Breast epithelium (tissue), 4 donors: ENCODE results near the gene ZNF646. TPM values are rescaled to one million over a fixed set of nuclear protein-coding genes. Genes with fewer than 3 reads are reported as not detected.
"Not testable (repeated sequence)": the region's sequence is repeated elsewhere in the genome, so short reads cannot be mapped to it uniquely, and the experiment has no call there.

Source experiments
- DNase-seq, 2 donors: peaks; one replicate each; pipeline ENCODE4 v3.0.0-alpha.2; 2019; ENCODE audit warnings: low spot score in 2 of 2
- H3K27ac ChIP-seq, 2 donors: fragments of 200-600 bp; sonication (generic) in 1 of 2; one replicate each; pipeline ENCODE4 v1.5.1; 2016 to 2019; ENCODE audit warnings: mild to moderate bottlenecking in 1 of 2
- H3K27me3 ChIP-seq, 2 donors: fragments of 200-600 bp; sonication (generic) in 1 of 2; one replicate each; pipeline versions ENCODE4 v1.5.1 to v1.6.0; 2017 to 2019; ENCODE audit warnings: control low read depth in 1 of 2, mild to moderate bottlenecking in 1 of 2
- H3K36me3 ChIP-seq: fragments of 200-600 bp; one replicate; pipeline ENCODE4 v1.5.1; 2019
- H3K4me1 ChIP-seq, 2 donors: fragments of 200-600 bp; sonication (generic); one replicate each; pipeline ENCODE4 v1.5.1; 2016 to 2019; ENCODE audit warnings: control low read depth in 1 of 2
- H3K4me3 ChIP-seq, 3 donors: fragments of 200-600 bp; sonication (generic); 1 replicate in 2 of 3; 2 replicates in 1 of 3; pipeline ENCODE4 v1.5.1; 2016 to 2019; ENCODE audit warnings: mild to moderate bottlenecking in 3 of 3, moderate library complexity in 2 of 3
- H3K9me3 ChIP-seq, 2 donors: fragments of 200-600 bp; sonication (generic) in 1 of 2; one replicate each; pipeline ENCODE4 v1.5.1; 2016 to 2019; ENCODE audit warnings: control low read depth in 1 of 2
- CTCF ChIP-seq, 3 donors: fragments of 450-650 bp; IDR thresholded peaks; one replicate each; pipeline ENCODE4 v1.5.1; 2016 to 2017; ENCODE audit warnings: antibody characterized with exemption in 3 of 3, mild to moderate bottlenecking in 3 of 3, moderate library complexity in 3 of 3
- POLR2A ChIP-seq: fragments of 450-650 bp; IDR thresholded peaks from one replicate; pipeline ENCODE4 v1.6.1; 2016; ENCODE audit warnings: antibody characterized with exemption, mild to moderate bottlenecking, moderate library complexity
- POLR2AphosphoS5 ChIP-seq, 3 donors: sonication (generic); formaldehyde crosslinking; IDR thresholded peaks; one replicate each; pipeline ENCODE4 v1.6.1; 2017; ENCODE audit warnings: antibody characterized with exemption in 3 of 3
- intact Hi-C: fragments of 100-400 bp; cut with DNase I; formaldehyde crosslinking; loops from one replicate; pipeline ENCODE4 v1.15.1; 2023; ENCODE audit warnings: low total_unique reads
- total RNA-seq, 3 donors: library from RNA; depleted of rRNA; stranded (reverse); fragments of >200 nt; gene quantifications; one replicate each; pipeline ENCODE4 v1.1.0, GENCODE V29; 2016

ZNF646 gene
- total RNA-seq, 3 donors from 2014 or later: 12.5 to 17.3 (median 13.1) TPM

GRCh38 chr16:31093132-31093703, 19.0 kb downstream of the ZNF646 start:
- Histone ChIP-seq H3K9me3 (no peaks in the 10 kb centered on the region), H3K27me3 (no peaks in the 10 kb centered on the region), H3K27ac (no peak overlapping the region), H3K4me3 (peak overlapping the region; percentile 80 to 89 (median 83)), H3K36me3 (no peaks in the 10 kb centered on the region), H3K4me1 (peaks cover 0 to 5% of the 10 kb centered on the region in 2 donors)
- intact Hi-C loops: no loop called here
- DNase-seq: no peak
- TF ChIP-seq POLR2AphosphoS5 (IDR thresholded peaks at IDR 0.05): no peak
- no peak for TF ChIP-seq CTCF (IDR thresholded peaks at IDR 0.05)
- TF ChIP-seq POLR2A: no peak

GRCh38 chr16:31094088-31094423, 19.8 kb downstream of the ZNF646 start:
- TF ChIP-seq POLR2AphosphoS5 (IDR thresholded peaks at IDR 0.05): no peak
- Histone ChIP-seq H3K9me3 (no peaks in the 10 kb centered on the region), H3K4me3 (peak overlapping the region; percentile 80 to 89 (median 83)), H3K27ac (peak overlapping the region; percentile 79 to 90), H3K36me3 (no peaks in the 10 kb centered on the region), H3K27me3 (no peaks in the 10 kb centered on the region), H3K4me1 (peaks cover 0 to 5% of the 10 kb centered on the region in 2 donors)
- intact Hi-C loops: no loop called here
- DNase-seq: no peak

- no peaks in the 10 kb centered on the region for H3K36me3 ChIP-seq
- no peaks in the 10 kb centered on the region for H3K9me3 ChIP-seq
- H3K27ac ChIP-seq: peak within 1 kb of the TSS; percentile 79 to 90
- peak; percentile 93 for DNase-seq
- peak within 1 kb of the TSS; percentile 80 to 89 (median 83) for H3K4me3 ChIP-seq
- no peak for TF ChIP-seq CTCF (IDR thresholded peaks at IDR 0.05)
- peak in 2 of 3 donors; percentile 68 to 73 for TF ChIP-seq POLR2AphosphoS5 (IDR thresholded peaks at IDR 0.05)
- TF ChIP-seq POLR2A: no peak
- intact Hi-C loops: no loop called here
- no peaks in the 10 kb centered on the region for H3K27me3 ChIP-seq
- peaks cover 0 to 5% of the 10 kb centered on the region in 2 donors for H3K4me1 ChIP-seq
Observed at GRCh38 chr16:31094424-31095120, 20.4 kb downstream of the ZNF646 start, which contains the start of gene VKORC1. TSS of gene VKORC1 (minus strand) at chr16:31094797. CDS start at chr16:31094729, 68 bp downstream.

GRCh38 chr16:31099860-31100638, 25.8 kb downstream of the ZNF646 start:
- intact Hi-C loops: no loop called here
- H3K9me3 ChIP-seq: no peaks in the 10 kb centered on the region

GRCh38 chr16:31100876-31101641, 26.8 kb downstream of the ZNF646 start:
- H3K4me1 ChIP-seq, intact Hi-C loops, H3K4me3 ChIP-seq, H3K36me3 ChIP-seq, H3K9me3 ChIP-seq, H3K27ac ChIP-seq, DNase-seq, H3K27me3 ChIP-seq: not testable (repeated sequence)

More at GRCh38 chr16:31099860-31100638, 25.8 kb downstream of the ZNF646 start:
- no peaks in the 10 kb centered on the region for H3K27me3 ChIP-seq
- no peak for DNase-seq
- H3K4me3 ChIP-seq: no peak overlapping the region
- no peak overlapping the region for H3K27ac ChIP-seq
- TF ChIP-seq POLR2A (no peak), CTCF (IDR thresholded peaks at IDR 0.05) (no peak), POLR2AphosphoS5 (IDR thresholded peaks at IDR 0.05) (no peak)
- no peaks in the 10 kb centered on the region for H3K4me1 ChIP-seq
- no peaks in the 10 kb centered on the region for H3K36me3 ChIP-seq
